Kidney epithelial cell (primary cell): ENCODE results near the gene OR7C1. TPM values are rescaled to one million over a fixed set of nuclear protein-coding genes. Genes with fewer than 3 reads are reported as not detected.
"Not testable (repeated sequence)": the region's sequence is repeated elsewhere in the genome, so short reads cannot be mapped to it uniquely, and the experiment has no call there.

Experiments
- DNase-seq: peaks from one replicate; pipeline ENCODE4 v3.0.0-alpha.2; 2010; ENCODE audit warnings: low read depth
- H3K27me3 ChIP-seq: 2 replicates; pipeline ENCODE4 v1.6.0; 2011; ENCODE audit warnings: low read length; ENCODE audit not compliant: control insufficient read depth, insufficient read depth
- H3K36me3 ChIP-seq: 2 replicates; pipeline ENCODE4 v1.5.1; 2011; ENCODE audit warnings: low read length; ENCODE audit not compliant: control insufficient read depth, insufficient read depth
- H3K4me3 ChIP-seq: 2 replicates; pipeline ENCODE4 v1.5.1; 2011; ENCODE audit warnings: low read depth, mild to moderate bottlenecking, control low read depth, low read length
- CTCF ChIP-seq: IDR thresholded peaks from 2 replicates; pipeline ENCODE4 v1.5.1; 2011; ENCODE audit warnings: mild to moderate bottlenecking, moderate library complexity, low read length, control low read depth, inconsistent platforms; ENCODE audit not compliant: insufficient read depth, poor library complexity, severe bottlenecking
- total RNA-seq: library from RNA; depleted of rRNA; stranded (reverse); fragments of >200 nt; gene quantifications from 2 replicates; pipeline ENCODE4 v1.2.3, GENCODE V29; 2015

The OR7C1 gene
- total RNA-seq, 1 donor from 2014 or later, result not detected

GRCh38 chr19:14782626-14783409 is 52.2 kb downstream of the OR7C1 start:
- TF ChIP-seq CTCF, result no peak
- H3K36me3 ChIP-seq, result no peaks in the 10 kb centered on the region
- H3K4me3 ChIP-seq, result no peak overlapping the region
- no peaks in the 10 kb centered on the region for H3K27me3 ChIP-seq
- DNase-seq, result no peak

- H3K27me3 ChIP-seq, H3K36me3 ChIP-seq, H3K4me3 ChIP-seq, DNase-seq: not testable (repeated sequence)
Measured at GRCh38 chr19:14781713-14782536, 53.1 kb downstream of the OR7C1 start.

GRCh38 chr19:14780622-14781225 is 54.3 kb downstream of the OR7C1 start:
- not testable (repeated sequence) for H3K4me3 ChIP-seq, H3K36me3 ChIP-seq, DNase-seq
- H3K27me3 ChIP-seq, result peaks cover 13% of the 10 kb centered on the region

- no peak overlapping the region for H3K4me3 ChIP-seq
- no peaks in the 10 kb centered on the region for H3K36me3 ChIP-seq
- peaks cover 14% of the 10 kb centered on the region for H3K27me3 ChIP-seq
- TF ChIP-seq CTCF, result no peak
- DNase-seq, result no peak
Measured at GRCh38 chr19:14779151-14779550, 55.8 kb downstream of the OR7C1 start.

GRCh38 chr19:14778110-14778845 is 56.7 kb downstream of the OR7C1 start, which contains the start of gene ADGRE2:
TSS of gene ADGRE2 (minus strand) at chr19:14778560. CDS start at chr19:14776756, 1,804 bp downstream.
- DNase-seq, H3K36me3 ChIP-seq, H3K4me3 ChIP-seq: not testable (repeated sequence)
- H3K27me3 ChIP-seq, result peaks cover 14% of the 10 kb centered on the region

GRCh38 chr19:14777645-14778044 is 57.3 kb downstream of the OR7C1 start:
- DNase-seq, H3K36me3 ChIP-seq, H3K4me3 ChIP-seq: not testable (repeated sequence)
- peaks cover 14% of the 10 kb centered on the region for H3K27me3 ChIP-seq

- DNase-seq, result no peak
- TF ChIP-seq CTCF, result no peak
- Histone ChIP-seq H3K36me3 (no peaks in the 10 kb centered on the region), H3K4me3 (peak overlapping the region; percentile 22), H3K27me3 (peaks cover 14% of the 10 kb centered on the region)
Measured at GRCh38 chr19:14775869-14776586, 59.0 kb downstream of the OR7C1 start.

GRCh38 chr19:14775326-14775725 is 59.7 kb downstream of the OR7C1 start:
- not testable (repeated sequence) for H3K36me3 ChIP-seq, H3K4me3 ChIP-seq, DNase-seq
- H3K27me3 ChIP-seq, result peaks cover 14% of the 10 kb centered on the region
